Glutamatergic neuron (in vitro differentiated cells): ENCODE results near the gene FBXL20. TPM values are rescaled to one million over a fixed set of nuclear protein-coding genes. Genes with fewer than 3 reads are reported as not detected.

Experiments used
- DNase-seq: peaks from one replicate; pipeline ENCODE4 v3.0.0; 2022
- H3K27ac Mint-ChIP-seq: one replicate; pipeline ENCODE4 v1.8.0; 2020; ENCODE audit warnings: mild to moderate bottlenecking, mixed read lengths, inconsistent platforms; ENCODE audit not compliant: unreplicated experiment
- H3K27me3 Mint-ChIP-seq: one replicate; pipeline ENCODE4 v1.8.0; 2020; ENCODE audit warnings: mild to moderate bottlenecking, moderate library complexity, mixed read lengths, inconsistent platforms; ENCODE audit not compliant: unreplicated experiment
- H3K36me3 Mint-ChIP-seq: one replicate; pipeline ENCODE4 v1.8.0; 2020; ENCODE audit warnings: mild to moderate bottlenecking, mixed read lengths, inconsistent platforms; ENCODE audit not compliant: unreplicated experiment
- H3K4me1 Mint-ChIP-seq: one replicate; pipeline ENCODE4 v1.8.0; 2020; ENCODE audit warnings: mild to moderate bottlenecking, low read depth, mixed read lengths, inconsistent platforms; ENCODE audit not compliant: unreplicated experiment
- H3K4me3 Mint-ChIP-seq: one replicate; pipeline ENCODE4 v1.8.0; 2020; ENCODE audit warnings: mild to moderate bottlenecking, mixed read lengths, inconsistent platforms; ENCODE audit not compliant: unreplicated experiment
- H3K9me3 Mint-ChIP-seq: one replicate; pipeline ENCODE4 v1.8.0; 2020; ENCODE audit warnings: mild to moderate bottlenecking, moderate library complexity, mixed read lengths, inconsistent platforms; ENCODE audit not compliant: unreplicated experiment
- CTCF ChIP-seq: fragments of 200-600 bp; sonication (generic); IDR thresholded peaks from one replicate; pipeline ENCODE4 v1.5.0; 2021; ENCODE audit not compliant: partially characterized antibody, unreplicated experiment
- total RNA-seq: library from RNA; stranded (reverse); fragmentation: NEBNext Ultra II Directional; extraction: Animal tissue kit (Norgen Biotek cat#: 25700); gene quantifications from one replicate; pipeline ENCODE4 v1.2.1, GENCODE V29; 2021; ENCODE audit not compliant: unreplicated experiment

The FBXL20 gene
- total RNA-seq, 1 donor from 2014 or later: 31.0 TPM

GRCh38 chr17:39332092-39332491, 69.3 kb downstream of the FBXL20 start:
- DNase-seq: no peak
- H3K4me3 Mint-ChIP-seq: no peak overlapping the region
- H3K9me3 Mint-ChIP-seq: peaks cover 10% of the 10 kb centered on the region
- TF ChIP-seq CTCF: no peak
- H3K36me3 Mint-ChIP-seq: peaks cover 21% of the 10 kb centered on the region
- H3K4me1 Mint-ChIP-seq: peaks cover 5% of the 10 kb centered on the region
- H3K27me3 Mint-ChIP-seq: peaks cover 4% of the 10 kb centered on the region
- no peak overlapping the region for H3K27ac Mint-ChIP-seq

- Mint-ChIP-seq H3K27me3 (peaks cover 2% of the 10 kb centered on the region), H3K4me3 (no peak overlapping the region), H3K27ac (no peak overlapping the region), H3K36me3 (no peaks in the 10 kb centered on the region), H3K9me3 (peaks cover 8% of the 10 kb centered on the region), H3K4me1 (peaks cover 2% of the 10 kb centered on the region)
- no peak for DNase-seq
- TF ChIP-seq CTCF: no peak
These were observed 72.6 kb downstream of the FBXL20 start for GRCh38 chr17:39328815-39329214.

- Mint-ChIP-seq H3K27ac (no peak overlapping the region), H3K4me3 (no peak overlapping the region), H3K9me3 (peaks cover 2% of the 10 kb centered on the region), H3K36me3 (no peaks in the 10 kb centered on the region), H3K4me1 (peaks cover 2% of the 10 kb centered on the region), H3K27me3 (peaks cover 2% of the 10 kb centered on the region)
- no peak for TF ChIP-seq CTCF
- DNase-seq: no peak
These were observed 74.3 kb downstream of the FBXL20 start for GRCh38 chr17:39327109-39327508.

GRCh38 chr17:39325528-39326240, 75.7 kb downstream of the FBXL20 start:
- no peaks in the 10 kb centered on the region for H3K9me3 Mint-ChIP-seq
- H3K4me1 Mint-ChIP-seq: no peaks in the 10 kb centered on the region
- DNase-seq: no peak
- no peaks in the 10 kb centered on the region for H3K27me3 Mint-ChIP-seq
- H3K36me3 Mint-ChIP-seq: no peaks in the 10 kb centered on the region
- TF ChIP-seq CTCF: no peak
- no peak overlapping the region for H3K4me3 Mint-ChIP-seq
- no peak overlapping the region for H3K27ac Mint-ChIP-seq

GRCh38 chr17:39318636-39319035, 82.8 kb downstream of the FBXL20 start:
- Mint-ChIP-seq H3K4me3 (no peak overlapping the region), H3K36me3 (no peaks in the 10 kb centered on the region), H3K27me3 (no peaks in the 10 kb centered on the region), H3K4me1 (no peaks in the 10 kb centered on the region), H3K27ac (no peak overlapping the region), H3K9me3 (no peaks in the 10 kb centered on the region)
- no peak for DNase-seq
- no peak for TF ChIP-seq CTCF
